Right kidney (tissue), 1 donor: ENCODE measurements around the gene IGFL2.
"Not testable (repeated sequence)": the region's sequence is repeated elsewhere in the genome, so short reads cannot be mapped to it uniquely, and the experiment has no call there.

Experiments
- DNase-seq: peaks from one replicate; pipeline ENCODE4 v3.0.0-alpha.2; 2016

The IGFL2 gene

GRCh38 chr19:46189971-46190888 lies 42.2 kb downstream of the IGFL2 start:
- no peak for DNase-seq

GRCh38 chr19:46191356-46191755 lies 43.3 kb downstream of the IGFL2 start:
- no peak for DNase-seq

- DNase-seq, result no peak
Observed at GRCh38 chr19:46191972-46192371, 43.9 kb downstream of the IGFL2 start.

GRCh38 chr19:46192626-46192991 lies 44.6 kb downstream of the IGFL2 start:
- not testable (repeated sequence) for DNase-seq

- no peak for DNase-seq
Observed at GRCh38 chr19:46192992-46193650, 45.1 kb downstream of the IGFL2 start.

GRCh38 chr19:46193678-46194077 lies 45.6 kb downstream of the IGFL2 start:
- DNase-seq, result no peak

- no peak for DNase-seq
Observed at GRCh38 chr19:46195104-46195503, 47.1 kb downstream of the IGFL2 start.

GRCh38 chr19:46195919-46196318 lies 47.9 kb downstream of the IGFL2 start:
- DNase-seq, result not testable (repeated sequence)

- DNase-seq, result no peak
Observed at GRCh38 chr19:46196410-46197124, 48.5 kb downstream of the IGFL2 start.

- no peak for DNase-seq
Observed at GRCh38 chr19:46197314-46198070, 49.5 kb downstream of the IGFL2 start.

GRCh38 chr19:46198756-46199155 lies 50.7 kb downstream of the IGFL2 start:
- DNase-seq, result no peak

GRCh38 chr19:46201454-46202310 lies 53.6 kb downstream of the IGFL2 start:
- no peak for DNase-seq

GRCh38 chr19:46202426-46202825 lies 54.4 kb downstream of the IGFL2 start:
- no peak for DNase-seq

GRCh38 chr19:46202872-46203860 lies 55.1 kb downstream of the IGFL2 start:
- DNase-seq, result no peak

GRCh38 chr19:46204008-46204407 lies 56.0 kb downstream of the IGFL2 start:
- no peak for DNase-seq

- DNase-seq, result no peak
Observed at GRCh38 chr19:46205183-46205984, 57.3 kb downstream of the IGFL2 start.

- no peak for DNase-seq
Observed at GRCh38 chr19:46206176-46206575, 58.1 kb downstream of the IGFL2 start.

GRCh38 chr19:46206682-46207081 lies 58.6 kb downstream of the IGFL2 start:
- no peak for DNase-seq

GRCh38 chr19:46207858-46208257 lies 59.8 kb downstream of the IGFL2 start:
- DNase-seq, result not testable (repeated sequence)
